Bronchial epithelial cell (primary cell): ENCODE results near the gene ZNF638. TPM values are rescaled to one million over a fixed set of nuclear protein-coding genes. Genes with fewer than 3 reads are reported as not detected.
A peak's percentile ranks its signal among the peaks of the same experiment; 100 is the strongest.

Experiments
- DNase-seq: peaks from one replicate; pipeline ENCODE4 v3.0.0-alpha.2; 2010; ENCODE audit warnings: low read depth
- FAIRE-seq: peaks from 2 replicates; lab custom pipeline; 2011; peaks lifted over from hg19 to GRCh38; lab: Jason Lieb, UNC
- H3K27me3 ChIP-seq: 2 replicates; pipeline ENCODE4 v1.5.1; 2011; ENCODE audit warnings: low read length; ENCODE audit not compliant: control insufficient read depth, insufficient read depth
- H3K36me3 ChIP-seq: 2 replicates; pipeline ENCODE4 v1.5.1; 2011; ENCODE audit warnings: low read length; ENCODE audit not compliant: control insufficient read depth, insufficient read depth
- H3K4me3 ChIP-seq: 2 replicates; pipeline ENCODE4 v1.5.1; 2011; ENCODE audit warnings: mild to moderate bottlenecking, low read depth, low read length, control low read depth
- total RNA-seq: library from RNA; depleted of rRNA; stranded (reverse); fragments of >200 nt; gene quantifications from 2 replicates; pipeline ENCODE4 v1.2.1, GENCODE V29; 2014
- TF ChIP-seq, protein P1 (sequence below): IDR thresholded peaks from 2 replicates; pipeline ENCODE4 v1.5.1; 2011; ENCODE audit warnings: mild to moderate bottlenecking, moderate library complexity, low read length, control low read depth, inconsistent platforms; ENCODE audit not compliant: insufficient read depth, severe bottlenecking

The ZNF638 gene
- total RNA-seq, 1 donor from 2014 or later: 86.9 TPM

DNA sequence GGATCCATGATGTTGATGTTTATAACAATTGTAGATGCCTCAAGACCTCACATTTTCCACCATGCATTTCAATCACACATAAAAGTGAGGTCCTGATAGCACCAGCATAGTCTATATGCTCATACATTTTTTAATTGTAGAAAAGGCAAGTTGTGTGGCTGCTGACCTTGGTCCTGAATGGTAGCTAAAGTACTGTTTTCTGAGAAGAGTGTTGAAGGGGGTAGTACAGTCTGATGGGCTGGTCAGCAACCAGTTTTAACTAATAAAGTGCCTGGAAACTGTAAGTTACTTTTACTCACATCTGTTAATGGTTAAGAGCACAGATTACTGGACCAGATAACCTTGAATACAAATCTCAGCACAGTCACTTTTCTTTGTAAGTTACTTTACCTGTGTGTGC lies 15.9 kb downstream of the ZNF638 start:
- TF ChIP-seq, protein P1, sequence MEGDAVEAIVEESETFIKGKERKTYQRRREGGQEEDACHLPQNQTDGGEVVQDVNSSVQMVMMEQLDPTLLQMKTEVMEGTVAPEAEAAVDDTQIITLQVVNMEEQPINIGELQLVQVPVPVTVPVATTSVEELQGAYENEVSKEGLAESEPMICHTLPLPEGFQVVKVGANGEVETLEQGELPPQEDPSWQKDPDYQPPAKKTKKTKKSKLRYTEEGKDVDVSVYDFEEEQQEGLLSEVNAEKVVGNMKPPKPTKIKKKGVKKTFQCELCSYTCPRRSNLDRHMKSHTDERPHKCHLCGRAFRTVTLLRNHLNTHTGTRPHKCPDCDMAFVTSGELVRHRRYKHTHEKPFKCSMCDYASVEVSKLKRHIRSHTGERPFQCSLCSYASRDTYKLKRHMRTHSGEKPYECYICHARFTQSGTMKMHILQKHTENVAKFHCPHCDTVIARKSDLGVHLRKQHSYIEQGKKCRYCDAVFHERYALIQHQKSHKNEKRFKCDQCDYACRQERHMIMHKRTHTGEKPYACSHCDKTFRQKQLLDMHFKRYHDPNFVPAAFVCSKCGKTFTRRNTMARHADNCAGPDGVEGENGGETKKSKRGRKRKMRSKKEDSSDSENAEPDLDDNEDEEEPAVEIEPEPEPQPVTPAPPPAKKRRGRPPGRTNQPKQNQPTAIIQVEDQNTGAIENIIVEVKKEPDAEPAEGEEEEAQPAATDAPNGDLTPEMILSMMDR: no peak
- Histone ChIP-seq H3K27me3 (no peaks in the 10 kb centered on the region), H3K4me3 (no peak overlapping the region), H3K36me3 (peaks cover 7% of the 10 kb centered on the region)
- DNase-seq (peak; percentile 12), FAIRE-seq (no peak)

DNA sequence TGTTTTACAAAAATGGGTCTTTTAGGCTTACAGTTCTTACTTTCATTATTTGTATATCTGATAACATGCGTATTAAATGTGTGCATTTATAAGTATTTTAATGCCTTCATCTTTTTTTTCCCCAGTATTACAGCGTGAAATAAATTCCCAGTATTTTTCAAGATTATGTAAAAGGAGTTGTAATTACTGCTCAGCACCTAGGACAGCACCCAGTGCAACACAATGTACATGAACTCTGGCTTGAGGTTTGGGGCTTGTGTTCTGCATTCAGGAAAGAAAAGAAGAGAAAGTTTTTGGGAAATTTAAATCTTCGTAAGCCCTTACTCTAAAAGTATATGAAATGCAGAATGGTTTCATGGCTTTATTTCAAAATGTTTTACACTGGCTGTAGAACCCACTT lies 16.7 kb downstream of the ZNF638 start:
- no peak for FAIRE-seq
- H3K36me3 ChIP-seq: peaks cover 7% of the 10 kb centered on the region
- H3K4me3 ChIP-seq: no peak overlapping the region
- TF ChIP-seq, protein P1: no peak
- peak; percentile 29 for DNase-seq
- H3K27me3 ChIP-seq: no peaks in the 10 kb centered on the region

DNA sequence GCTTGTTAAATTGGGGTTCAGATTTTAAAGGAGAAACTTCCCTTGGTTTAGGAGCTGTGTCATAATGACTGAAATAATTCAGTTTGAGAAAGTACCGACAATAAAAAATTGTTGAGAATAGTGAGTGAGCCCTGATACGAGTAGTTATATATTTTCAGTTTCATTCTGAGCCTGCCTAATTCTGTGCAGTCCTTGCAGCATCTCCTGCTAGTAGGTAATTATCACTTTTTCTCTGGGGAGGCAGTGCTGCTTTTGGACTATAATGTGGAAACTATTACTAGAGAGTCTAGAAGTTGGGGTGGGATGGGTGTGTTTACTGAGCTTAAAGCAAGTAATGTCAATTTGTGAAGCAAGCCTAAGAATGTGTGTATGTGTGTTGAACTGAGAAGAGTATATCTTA lies 21.7 kb downstream of the ZNF638 start:
- Histone ChIP-seq H3K27me3 (no peaks in the 10 kb centered on the region), H3K4me3 (no peak overlapping the region), H3K36me3 (peaks cover 10% of the 10 kb centered on the region)
- TF ChIP-seq, protein P1: no peak
- no peak for DNase-seq
- FAIRE-seq: no peak

DNA sequence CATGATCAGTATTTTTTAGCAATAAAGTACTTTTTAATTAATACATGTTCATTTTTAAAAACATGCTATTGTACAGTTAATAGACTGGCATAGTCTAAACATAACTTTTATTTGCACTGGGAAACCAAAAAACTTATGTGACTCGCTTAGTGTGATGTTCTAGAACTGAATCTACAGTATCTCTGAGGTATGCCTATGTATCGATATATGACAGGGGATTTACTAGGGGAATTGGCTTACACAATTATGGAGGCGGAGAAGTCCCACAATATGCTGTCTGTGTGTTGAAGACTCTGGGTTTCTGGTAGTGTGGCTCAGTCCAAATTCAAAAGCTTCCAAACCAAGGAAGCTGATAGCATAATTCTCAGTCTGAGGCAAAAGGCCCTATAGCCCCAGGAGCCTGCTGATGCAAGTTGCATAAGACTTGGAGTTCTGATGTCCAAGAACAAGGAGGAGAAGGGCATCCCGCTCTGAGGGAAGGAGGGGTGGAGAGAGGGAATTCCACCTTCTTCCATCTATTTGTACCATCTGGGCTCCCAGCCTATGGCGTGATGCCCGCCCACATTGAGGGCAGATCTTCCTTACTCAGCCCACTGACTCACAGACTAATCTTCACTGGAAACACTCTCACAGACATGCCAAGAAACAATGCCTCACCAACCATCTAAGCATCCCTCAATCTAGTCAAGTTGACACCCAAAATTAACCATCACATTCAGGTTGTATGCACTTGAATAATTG lies 27.5 kb downstream of the ZNF638 start:
- DNase-seq: peak; percentile 64

DNA sequence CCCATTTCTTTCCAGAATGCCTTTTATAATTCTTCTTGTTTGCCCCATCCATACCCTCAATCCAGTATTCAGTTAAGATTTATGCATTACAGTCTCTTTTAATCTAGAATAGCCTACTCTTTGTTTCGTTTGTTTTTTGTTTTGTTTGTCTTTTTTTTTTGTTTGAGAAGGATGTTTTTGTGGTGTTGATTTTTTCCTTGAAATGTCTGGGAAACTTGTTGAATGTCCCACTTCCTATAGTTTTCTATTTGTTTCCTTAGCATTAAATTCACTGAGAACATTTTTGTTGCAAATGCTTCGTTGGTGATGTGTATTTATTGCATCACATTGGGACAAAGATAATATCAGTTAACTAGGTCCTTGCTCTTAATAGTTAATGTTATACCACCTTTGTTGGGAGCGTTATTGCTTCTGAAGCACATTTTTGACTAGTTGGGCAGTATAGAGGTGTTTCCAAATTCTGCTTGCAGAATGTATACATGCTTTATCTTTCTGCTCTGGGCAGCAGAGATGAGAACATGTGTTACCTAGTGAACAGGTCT lies 28.9 kb downstream of the ZNF638 start:
- DNase-seq: no peak
- no peak for FAIRE-seq
- no peaks in the 10 kb centered on the region for H3K27me3 ChIP-seq
- no peak overlapping the region for H3K4me3 ChIP-seq
- H3K36me3 ChIP-seq: peaks cover 10% of the 10 kb centered on the region
- TF ChIP-seq, protein P1: no peak

More for the DNA sequence above, 27.5 kb downstream of the ZNF638 start:
- no peak overlapping the region for H3K4me3 ChIP-seq
- H3K27me3 ChIP-seq: no peaks in the 10 kb centered on the region
- FAIRE-seq: peak; percentile 23
- TF ChIP-seq, protein P1: no peak
- peaks cover 10% of the 10 kb centered on the region for H3K36me3 ChIP-seq
